NCI-H2227 (cell line): Measurements from ENCODE around the gene VWA5A.

Source experiments
- DNase-seq: peaks from one replicate; lab custom pipeline; 2025; ENCODE audit not compliant: unreplicated experiment; lab: John Stamatoyannopoulos, UW

VWA5A gene

GRCh38 chr11:124167826-124168231 is 52.6 kb downstream of the VWA5A start:
- DNase-seq: no peak

- no peak for DNase-seq
These were observed 53.5 kb downstream of the VWA5A start for GRCh38 chr11:124168796-124169195.

- peak; percentile 3 for DNase-seq
These were observed 55.1 kb downstream of the VWA5A start for GRCh38 chr11:124170315-124170714.

- DNase-seq: peak; percentile 25
These were observed 55.7 kb downstream of the VWA5A start for GRCh38 chr11:124170801-124171586.

GRCh38 chr11:124172101-124172500 is 56.9 kb downstream of the VWA5A start:
- DNase-seq: no peak

GRCh38 chr11:124172599-124172998 is 57.3 kb downstream of the VWA5A start:
- DNase-seq: no peak

- peak; percentile 76 for DNase-seq
These were observed 58.8 kb downstream of the VWA5A start for GRCh38 chr11:124174001-124174583.

GRCh38 chr11:124176925-124177715 is 61.9 kb downstream of the VWA5A start:
- no peak for DNase-seq

GRCh38 chr11:124179310-124179709 is 64.1 kb downstream of the VWA5A start:
- no peak for DNase-seq

GRCh38 chr11:124183068-124183467 is 67.8 kb downstream of the VWA5A start, which contains the start of gene OR10D3:
Gene OR10D3 (plus strand): TSS chr11:124183345. CDS start chr11:124185270, 1,925 bp downstream.
- no peak for DNase-seq

- DNase-seq: no peak
These were observed 75.3 kb downstream of the VWA5A start for GRCh38 chr11:124190298-124191139.

GRCh38 chr11:124193221-124194010 is 78.2 kb downstream of the VWA5A start:
- DNase-seq: no peak

GRCh38 chr11:124194293-124195188 is 79.3 kb downstream of the VWA5A start:
- no peak for DNase-seq

- DNase-seq: peak; percentile 23
These were observed 80.0 kb downstream of the VWA5A start for GRCh38 chr11:124195189-124195734.
